CD4-positive, alpha-beta T cell treated with Interleukin-10 for 1 hour (primary cell): ENCODE measurements around the gene CBX6.
A peak's percentile ranks its signal among the peaks of the same experiment; 100 is the strongest.

Experiments
- DNase-seq: peaks from one replicate; pipeline ENCODE4 v3.0.0-alpha.2; 2020

The CBX6 gene

DNA sequence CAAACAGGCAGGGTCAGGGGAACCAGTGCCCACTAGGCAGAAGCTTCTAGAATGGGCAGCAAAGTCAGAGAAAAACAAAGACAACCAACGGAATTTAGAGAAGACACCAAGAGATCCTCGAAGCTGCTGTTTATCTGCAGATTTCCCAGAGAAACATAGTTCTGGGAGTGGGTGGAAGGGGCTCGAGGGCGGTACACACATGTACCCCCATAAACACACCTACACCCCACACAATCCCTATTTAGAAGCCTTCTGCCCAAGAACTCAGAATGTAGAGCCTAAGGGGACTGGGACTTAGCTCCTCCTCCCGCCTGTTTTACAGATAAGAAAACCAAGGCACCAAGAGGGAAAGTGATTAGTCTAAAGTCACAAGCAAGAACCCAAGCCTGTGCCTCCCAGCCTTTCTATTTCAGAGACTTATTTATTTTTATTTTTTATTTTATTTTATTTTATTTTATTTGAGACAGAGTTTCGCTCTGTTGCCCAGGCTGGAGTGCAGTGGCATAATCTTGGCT lies 34.5 kb downstream of the CBX6 start:
- no peak for DNase-seq

DNA sequence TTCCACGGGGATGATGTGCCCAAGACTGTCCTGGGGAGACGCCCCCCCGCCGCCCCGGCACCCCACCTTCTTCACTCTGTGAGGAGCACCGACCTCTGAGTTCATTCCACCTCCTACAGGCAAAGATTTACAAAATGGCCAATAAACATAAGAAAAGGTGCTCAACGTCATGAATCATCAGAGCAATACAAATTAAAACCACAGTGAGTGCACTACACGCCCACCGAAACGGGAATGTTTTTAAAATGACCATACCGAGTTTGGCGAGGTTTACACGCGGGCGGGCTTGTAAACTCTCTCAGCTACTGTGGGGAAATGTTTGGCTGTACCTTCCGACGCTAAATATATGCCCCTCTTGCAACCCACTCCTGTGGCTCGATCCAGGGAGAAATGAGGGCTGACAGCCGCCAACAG lies 36.1 kb downstream of the CBX6 start:
- DNase-seq = no peak

DNA sequence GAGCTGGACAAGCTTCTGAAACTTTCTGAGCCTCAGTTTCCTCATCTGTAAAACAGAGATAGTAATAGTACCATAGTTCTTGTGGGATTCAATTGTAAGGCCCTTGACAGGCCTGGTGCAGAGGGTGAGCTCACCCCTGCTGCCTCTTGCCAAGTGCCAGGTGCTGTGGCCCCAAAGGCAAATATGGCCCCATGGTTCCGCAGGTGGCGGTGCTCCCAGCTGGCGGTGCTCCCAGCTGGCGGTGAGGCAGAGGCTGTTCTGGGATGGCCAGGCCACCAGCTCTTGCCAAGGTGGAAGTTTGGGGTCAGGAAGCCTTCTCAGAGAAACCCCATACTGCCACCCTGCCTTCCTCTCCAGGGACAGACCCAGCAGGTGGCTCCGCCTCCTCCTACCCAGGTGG lies 37.0 kb downstream of the CBX6 start:
- no peak for DNase-seq

DNA sequence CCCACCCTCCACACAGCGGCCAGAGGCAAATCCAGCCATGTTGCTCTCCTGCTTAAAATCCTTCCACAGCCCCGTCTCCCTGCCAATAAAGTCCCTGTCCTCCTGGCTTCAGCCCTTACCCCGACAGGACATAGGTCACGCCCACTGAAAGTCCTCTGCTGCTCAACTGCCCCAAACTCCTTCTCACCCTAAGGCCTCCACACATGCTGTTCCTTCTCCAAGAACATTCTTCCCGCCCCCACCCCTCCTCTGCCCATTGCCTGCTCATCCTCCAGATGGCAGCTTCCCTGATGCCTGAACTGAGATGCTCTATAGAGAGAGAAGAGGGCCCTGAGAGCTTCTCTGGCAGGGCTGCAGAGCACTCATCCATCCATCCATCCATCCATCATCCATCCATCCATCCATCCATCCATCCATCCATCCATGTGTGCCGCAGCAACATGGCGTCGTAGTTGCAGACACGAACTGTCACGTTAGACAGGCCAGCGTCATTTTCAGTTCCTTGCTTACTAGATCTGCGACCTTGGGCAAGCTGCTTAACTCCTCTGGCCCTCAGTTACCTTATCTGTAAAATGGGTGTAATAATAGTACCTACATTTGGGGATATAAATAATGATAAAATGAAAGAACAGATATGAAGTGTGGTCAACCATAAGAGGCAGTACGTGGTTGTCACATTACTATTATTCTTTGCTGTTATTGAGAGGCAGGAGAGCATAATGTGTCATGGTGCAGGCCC lies 37.6 kb downstream of the CBX6 start:
- DNase-seq = no peak

DNA sequence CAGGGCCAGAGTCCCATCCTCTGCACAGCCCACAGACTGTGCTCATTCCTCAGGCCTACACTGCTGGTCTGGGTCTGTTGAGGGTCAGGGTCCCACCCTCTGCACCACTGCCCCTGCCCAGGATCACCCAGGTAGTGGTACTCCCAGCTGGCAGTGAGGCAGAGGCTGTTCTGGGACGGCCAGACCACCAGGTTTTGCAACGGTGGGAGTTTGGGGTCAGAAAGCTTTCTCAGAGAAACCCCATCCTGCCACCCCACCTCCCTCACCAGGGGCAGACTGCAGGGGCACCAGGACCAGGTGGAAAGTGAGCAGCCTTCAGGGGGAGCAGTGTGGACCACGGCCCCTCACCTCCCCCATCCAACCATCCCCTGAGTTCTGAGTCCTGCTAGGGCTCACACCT lies 39.0 kb downstream of the CBX6 start:
- DNase-seq = no peak

DNA sequence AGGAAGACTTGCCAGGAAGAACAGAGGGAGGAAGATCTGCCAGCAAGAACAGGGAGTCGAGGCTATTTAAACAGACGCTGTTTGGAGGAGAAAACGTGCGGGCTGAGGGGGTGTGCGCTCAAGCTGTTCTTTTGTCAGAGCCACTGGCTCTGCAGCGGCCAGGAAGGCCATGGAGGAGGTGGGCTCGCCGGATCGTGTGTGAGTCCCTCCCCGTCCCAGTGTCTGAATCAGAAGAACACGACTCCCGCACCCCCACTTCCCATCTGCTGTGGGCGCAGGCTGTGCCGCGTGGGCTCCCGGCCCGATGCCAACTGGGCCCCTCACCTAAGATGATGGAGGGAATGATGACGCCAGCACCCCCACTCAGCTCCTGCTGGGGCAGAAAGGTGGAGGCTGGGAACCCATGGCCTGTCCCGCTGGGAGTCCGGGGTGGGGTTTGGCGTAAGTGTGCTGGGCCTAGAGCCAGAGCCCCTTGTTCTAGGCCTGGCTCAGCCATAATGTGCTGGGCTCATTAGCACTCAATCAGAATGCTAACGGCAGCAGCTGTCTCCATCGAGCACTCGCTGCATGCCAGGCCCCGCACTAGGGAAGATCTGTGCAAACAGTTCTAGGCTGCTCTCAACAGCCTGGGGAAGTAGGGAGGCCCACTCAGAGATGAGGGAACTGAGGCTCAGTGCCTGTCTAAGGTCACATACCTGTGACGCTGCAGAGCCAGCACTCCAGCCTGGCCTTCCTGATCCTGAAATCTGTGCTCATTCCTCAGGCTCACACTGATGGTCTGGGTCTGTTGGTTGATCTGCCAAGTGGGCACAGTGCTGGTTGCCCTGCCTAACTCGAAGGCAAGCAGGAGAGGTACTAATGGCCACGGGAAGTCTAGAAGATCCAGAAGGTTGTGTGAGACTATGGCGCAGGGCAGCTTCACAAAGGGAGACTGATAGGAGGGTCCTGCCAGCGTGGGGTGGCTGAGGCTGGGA lies 39.7 kb downstream of the CBX6 start:
- DNase-seq = no peak

DNA sequence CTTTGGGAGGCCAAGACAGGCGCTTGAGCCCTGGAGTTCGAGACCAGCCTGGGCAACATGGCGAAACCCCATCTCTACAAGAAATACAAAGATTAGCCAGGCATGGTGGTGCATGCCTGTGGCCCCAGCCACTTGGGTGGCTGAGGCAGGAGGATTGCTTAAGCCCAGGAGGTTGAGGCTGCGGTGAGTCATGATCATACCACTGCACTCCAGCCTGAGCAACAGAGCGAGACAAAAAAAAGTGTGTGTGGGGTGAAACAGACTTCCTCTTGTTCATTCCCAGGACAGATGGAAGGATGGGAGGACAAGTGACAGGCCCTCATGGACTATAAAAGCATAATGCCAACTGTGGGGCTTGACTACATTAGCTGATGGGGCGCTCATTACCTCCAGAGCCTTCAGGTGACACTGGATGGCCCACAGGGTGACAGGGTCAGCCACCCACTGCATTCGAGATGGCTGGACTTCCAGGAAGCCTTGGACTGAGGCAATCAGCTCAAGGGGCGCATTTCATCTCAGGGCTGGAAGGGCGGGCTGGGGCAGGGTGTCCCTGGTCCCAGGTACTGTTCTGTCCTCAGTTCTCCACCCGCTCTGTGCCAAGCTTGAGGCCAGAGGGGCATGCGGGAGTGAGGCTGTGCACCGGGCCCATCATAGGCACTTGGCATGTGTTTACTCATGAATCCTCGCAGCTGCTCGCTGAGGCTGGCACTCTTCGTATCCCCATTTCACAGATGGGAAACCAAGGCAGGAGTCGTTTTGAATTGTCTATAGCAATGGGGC lies 40.7 kb downstream of the CBX6 start:
- DNase-seq = no peak

DNA sequence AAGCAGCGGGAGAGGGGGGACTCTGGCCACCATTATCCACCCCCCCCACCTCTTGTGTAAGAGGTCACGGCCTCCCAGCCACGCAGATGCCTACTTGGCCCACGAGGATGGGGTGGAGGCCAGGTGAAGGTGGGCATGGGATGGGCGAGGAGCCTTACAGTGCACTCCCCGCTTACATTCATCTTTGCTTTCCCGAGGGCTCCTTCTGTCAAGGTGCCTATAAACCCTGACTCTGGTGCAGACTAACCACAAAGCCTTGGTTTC lies 41.2 kb downstream of the CBX6 start:
- no peak for DNase-seq

DNA sequence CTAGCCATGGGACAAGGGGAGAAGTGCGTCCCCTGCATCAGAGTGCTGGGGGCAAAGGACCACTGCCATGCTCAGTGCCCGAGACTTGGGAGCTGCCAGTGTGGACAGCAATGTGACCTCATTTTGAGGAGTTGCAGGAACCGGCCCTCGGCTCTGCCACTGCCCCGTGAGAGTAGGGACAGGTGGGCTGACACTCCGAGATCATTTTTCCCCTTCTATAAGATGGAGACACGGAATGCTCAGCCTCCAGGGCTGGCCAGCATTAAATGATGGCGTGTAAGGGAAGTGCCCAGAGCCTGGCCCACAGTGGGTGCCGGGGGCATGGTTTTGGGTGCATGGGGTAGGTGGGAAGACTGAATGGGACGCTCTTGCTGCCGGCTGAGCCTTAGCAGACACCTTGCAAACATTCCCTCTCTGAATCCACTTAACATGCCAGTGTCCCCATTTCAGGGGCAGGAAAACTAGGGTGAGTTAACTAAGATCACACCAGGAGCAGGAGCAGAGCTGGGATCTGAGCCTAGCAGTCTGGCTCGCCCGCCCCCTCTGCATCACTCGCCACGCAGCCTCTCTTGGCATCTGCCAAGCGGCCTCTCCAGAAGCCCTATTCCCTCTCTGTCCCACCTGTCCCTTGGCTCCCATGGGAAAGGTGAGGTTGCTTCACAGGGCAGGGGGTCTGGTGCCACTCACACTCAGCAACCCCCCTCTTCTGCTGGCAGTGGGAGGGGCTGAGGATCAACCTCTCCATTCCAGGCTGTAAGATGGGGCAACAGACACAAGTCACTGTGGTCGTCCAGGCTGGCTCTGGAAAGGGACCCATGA lies 41.8 kb downstream of the CBX6 start:
- no peak for DNase-seq

DNA sequence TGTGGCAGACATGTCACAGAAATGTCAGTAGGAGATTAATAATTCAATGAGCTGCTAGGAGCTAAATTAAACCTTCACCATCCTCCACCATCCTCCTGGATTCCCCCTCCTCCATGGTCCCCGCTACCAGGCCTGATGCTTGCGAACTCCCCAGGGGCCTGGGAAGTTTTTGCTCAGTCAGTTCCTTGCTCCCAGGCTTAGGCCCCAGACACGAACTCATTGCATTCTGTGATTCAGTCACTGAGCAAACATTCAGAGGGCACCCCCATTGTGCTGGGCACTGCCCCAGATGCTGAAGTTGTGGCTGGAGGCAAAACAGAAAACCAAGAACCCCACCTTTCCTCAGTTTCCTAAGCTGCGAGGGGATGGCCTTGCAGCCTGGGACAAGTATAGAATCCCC lies 42.5 kb downstream of the CBX6 start:
- DNase-seq = no peak

DNA sequence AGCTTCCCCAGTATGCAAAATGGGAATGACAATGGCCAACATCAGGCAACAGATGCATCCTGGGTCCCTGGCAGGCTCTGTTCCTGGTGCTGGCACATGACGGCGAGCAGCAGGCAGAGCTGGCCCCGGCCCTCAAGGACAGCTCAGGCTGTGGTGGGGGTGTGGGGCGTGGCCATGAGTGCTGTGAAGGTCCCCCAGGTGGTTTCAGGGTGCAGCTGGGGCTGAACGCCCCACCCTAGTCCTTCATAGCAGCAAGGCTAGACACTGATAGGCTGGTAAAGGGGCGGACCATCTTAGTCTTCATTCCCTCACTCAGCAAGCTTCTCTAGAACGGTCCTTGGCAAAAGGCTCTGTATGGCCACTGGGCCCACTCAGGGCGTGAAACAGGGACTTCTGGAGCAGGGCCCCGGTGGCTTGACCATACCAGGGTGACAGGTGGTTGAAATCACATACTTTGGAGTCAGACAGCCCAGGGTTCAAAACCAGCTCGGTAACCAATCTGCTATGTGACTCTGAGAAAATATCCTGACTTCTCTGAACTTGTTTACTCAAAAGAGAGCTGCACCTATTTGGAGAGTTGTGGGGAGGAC lies 43.3 kb downstream of the CBX6 start:
- no peak for DNase-seq

DNA sequence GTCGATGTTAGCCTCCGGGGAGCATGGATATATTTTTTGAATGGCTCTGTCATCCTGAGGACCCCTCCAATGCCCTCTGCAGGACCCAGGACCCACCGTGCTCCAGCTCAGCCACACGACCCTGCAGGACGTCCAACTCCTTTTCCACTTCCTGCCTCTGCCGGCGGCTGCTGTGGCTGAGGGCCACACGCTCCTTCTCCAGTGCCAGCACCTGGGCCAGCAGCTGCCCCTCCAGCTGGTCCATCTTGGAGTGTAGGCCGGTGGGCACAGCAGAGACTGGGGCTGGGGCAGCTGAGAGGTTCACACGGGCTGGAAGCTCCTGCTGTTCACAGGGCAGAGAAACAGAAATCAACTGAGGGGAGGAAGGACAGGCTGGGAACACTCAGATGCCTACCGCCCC lies 43.8 kb downstream of the CBX6 start:
- DNase-seq = no peak

DNA sequence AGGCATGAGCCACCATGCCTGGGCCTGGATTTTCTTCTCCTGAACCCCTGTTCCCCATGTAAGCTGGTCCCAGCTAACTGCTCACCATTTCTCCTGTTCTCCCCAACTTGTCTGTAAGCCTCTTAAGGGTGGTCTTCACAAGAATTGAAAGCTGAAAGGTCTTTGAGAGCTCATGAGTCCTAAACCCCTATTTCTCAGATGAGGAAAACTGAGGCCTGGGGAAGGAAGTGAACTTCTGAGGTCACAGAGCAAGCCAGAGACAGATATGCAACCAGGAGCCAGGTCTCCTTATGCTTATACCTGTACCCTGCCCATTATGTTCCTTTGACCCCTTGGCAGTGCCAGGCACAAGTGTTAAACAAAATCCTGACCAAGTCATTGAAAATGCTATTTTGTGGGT lies 44.5 kb downstream of the CBX6 start:
- DNase-seq = no peak

DNA sequence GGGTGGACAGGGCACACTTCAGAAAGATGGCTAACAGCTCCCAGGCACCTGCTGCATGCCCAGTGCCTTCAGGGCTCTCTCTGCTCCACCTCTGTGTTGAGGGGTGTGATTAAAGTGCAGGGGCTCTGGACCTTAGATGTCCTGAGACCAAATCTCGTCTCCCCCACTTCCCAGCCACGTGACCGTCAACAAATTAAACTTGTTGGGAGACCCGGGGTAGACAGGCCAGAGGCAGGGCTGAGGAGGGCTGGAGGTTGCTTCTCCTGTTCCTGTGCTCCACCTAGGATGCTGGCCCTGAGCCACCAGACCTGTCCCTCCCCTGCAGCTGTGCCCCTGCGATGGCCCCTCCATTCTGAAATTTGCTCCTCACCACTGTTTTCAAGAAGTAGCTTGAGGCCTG lies 45.2 kb downstream of the CBX6 start:
- no peak for DNase-seq

DNA sequence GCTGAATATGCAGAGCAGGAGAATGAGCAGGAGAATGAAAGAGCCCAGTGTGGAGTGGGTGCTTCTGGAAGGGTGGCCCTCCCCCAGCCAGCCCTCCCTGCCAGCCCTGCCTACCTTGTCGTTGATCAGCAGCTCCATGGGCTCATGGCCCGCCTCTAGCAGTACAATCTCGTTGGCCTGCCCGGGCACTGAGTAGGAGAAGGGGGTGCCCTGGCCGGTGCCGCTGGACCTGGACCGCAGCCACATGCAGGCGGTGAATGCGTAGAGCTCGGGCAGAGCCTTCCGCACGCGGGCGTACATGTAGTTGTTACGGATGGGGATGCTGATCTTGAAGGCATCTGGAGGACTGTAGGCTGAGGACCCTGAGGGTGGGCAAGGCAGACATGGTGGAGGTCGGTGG lies 45.6 kb downstream of the CBX6 start:
- no peak for DNase-seq

DNA sequence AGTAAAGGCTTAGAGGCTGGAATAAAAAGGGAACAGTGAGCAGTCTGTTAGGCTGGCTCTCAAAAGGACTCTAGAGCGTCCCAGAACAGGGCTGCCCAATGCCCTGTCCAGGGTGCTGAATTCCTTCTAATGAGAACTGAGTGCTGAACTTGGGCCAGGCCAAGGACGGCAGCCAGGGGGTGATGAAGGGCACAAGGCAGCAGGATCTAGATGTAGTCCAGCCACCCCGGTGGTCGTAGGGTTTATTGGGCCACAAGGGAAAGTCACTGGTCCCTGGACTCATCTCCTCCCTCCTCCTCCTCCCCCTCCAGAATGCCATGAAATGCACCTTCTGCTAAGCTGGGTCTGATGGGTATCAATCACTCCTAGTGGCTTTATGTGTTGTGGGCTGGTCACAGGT lies 47.4 kb downstream of the CBX6 start:
- peak; percentile 28 for DNase-seq

DNA sequence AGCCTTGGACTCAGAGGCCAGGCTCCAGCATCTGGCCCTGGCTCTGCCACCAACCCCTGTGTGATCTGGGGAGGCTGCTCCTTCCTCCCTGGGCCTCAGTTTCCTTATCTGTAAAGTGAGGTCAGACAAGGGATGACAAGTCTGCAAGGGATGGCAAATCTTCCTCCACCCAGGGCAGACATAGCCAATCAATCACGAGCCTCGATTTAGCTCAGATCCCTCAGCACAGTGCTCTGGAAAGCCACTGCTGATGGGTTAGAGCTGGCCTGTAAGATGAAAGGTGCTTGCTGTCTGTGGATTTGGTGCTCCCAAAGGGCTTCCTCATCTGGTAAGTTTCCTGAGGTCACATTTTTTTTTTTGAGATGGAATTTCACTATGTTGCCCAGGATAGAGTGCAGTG lies 48.4 kb downstream of the CBX6 start:
- no peak for DNase-seq

DNA sequence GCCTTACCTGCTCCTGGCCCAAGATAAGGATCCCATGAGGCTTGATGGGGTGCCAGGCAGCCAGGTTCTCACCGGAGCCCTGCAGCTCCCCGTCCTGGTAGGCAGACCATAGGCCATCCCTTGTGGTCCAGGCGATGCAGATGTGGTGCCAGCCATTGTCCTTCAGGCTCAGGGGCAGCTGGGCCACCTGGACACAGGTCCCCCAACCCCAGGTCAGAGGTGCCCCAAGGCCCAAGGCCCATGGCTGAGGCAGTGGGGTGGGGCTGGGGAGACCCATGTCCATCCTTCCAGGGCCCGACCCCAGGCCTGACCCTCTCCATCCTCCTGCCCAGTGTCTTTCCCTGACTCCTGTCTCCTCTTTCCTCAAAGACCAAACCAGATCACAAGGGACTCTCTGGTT lies 48.9 kb downstream of the CBX6 start:
- no peak for DNase-seq

DNA sequence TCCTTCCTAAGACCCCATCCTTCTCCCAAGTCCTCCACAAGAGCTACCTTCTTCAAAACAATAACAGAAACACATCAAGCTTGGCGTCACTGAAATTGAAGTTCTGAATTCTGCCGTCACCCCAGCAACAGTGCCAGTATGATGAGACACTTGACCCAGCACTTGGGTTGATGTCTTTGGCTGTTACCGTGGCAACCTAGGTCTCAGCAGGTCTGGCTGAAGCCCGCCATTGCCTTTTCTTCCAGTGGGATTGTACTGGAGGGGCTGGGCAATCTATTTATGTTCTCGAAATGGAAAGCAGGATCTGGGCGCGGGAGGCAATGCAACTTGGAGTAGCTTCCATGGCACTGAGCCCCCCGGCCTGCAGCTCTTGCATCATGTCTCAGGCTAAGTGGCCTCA lies 52.0 kb downstream of the CBX6 start:
- no peak for DNase-seq

DNA sequence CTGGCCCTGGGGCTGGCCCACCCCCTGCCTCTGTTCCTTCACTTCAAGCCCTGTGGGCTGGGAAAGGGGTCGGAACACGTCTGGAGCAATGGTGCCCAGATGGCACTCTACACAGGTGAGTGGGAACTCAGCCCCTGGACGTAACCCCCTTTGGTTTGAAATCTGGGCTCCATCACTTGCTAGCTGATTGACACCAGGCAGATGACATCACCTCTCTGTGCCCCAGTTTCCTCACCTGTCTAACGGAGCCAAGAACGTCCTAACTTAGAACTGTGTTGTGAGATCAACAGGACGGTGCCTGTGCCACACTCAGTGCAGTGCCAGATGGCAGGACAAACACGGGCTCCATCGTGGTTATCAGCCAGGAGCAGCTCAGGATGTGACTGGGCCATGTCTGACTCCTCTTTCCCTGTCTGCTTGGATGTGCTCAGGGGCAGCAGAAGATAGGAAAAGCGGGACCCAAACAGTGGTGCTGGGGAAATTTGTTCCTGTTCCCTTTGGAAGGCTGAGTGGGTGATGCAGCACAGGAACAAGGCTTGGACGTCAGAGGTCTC lies 52.6 kb downstream of the CBX6 start:
- no peak for DNase-seq

DNA sequence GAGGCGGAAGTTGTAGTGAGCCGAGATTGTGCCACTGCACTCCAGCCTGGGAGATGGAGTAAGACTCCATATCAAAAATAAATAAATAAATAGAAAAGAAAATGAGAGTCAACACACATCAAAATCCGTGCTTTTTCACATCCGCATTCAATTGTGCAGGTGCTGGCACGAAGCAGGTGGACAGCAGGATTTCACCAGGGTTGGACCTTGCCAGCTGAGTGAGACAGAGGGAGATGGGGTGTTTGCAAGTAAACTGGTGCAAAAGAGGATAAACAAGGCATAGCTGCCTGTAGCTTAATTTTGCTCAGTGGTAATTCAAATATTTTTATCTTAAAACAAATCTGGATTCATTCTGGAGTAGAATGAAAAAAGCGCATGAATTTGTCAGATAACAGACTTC lies 54.8 kb downstream of the CBX6 start:
- no peak for DNase-seq

DNA sequence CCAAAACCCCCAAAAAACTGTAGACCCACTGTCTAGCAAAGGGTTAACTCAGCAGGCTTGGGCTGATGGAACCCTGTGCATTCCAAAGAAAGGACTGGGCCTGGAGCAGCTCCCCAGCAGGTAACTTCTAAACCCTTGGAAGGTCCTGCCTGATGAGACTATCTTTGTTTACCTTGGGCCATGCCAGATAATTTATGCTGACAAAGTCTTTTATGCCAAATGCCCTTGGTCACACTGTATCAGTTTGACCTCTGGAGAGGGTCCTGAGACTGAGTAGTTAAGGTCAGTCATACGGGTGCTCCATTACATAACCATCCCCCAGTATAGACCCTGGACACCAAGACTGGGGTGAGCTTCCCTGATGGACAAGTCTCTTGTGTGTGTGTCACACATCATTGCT lies 56.2 kb downstream of the CBX6 start:
- DNase-seq = no peak
